Keratinocyte (primary cell): ENCODE results near the gene GPHB5. TPM values are rescaled to one million over a fixed set of nuclear protein-coding genes. Genes with fewer than 3 reads are reported as not detected.

Source experiments
- DNase-seq: peaks from one replicate; pipeline ENCODE4 v3.0.0-alpha.2; 2011; ENCODE audit warnings: low read depth, missing footprints, low spot score
- FAIRE-seq: peaks from 2 replicates; lab custom pipeline; 2011; peaks lifted over from hg19 to GRCh38; lab: Jason Lieb, UNC
- H2AFZ ChIP-seq: 2 replicates; pipeline ENCODE4 v1.6.0; 2012; ENCODE audit warnings: low read length, control low read depth, inconsistent platforms; ENCODE audit not compliant: control insufficient read depth
- H3K27ac ChIP-seq: 2 replicates; pipeline ENCODE4 v1.5.1; 2011; ENCODE audit warnings: low read length; ENCODE audit not compliant: control insufficient read depth, insufficient read depth
- H3K27me3 ChIP-seq: 3 replicates; pipeline ENCODE4 v1.6.0; 2011; ENCODE audit warnings: low read length; ENCODE audit not compliant: control insufficient read depth, insufficient read depth; ENCODE audit errors: extremely low read depth
- H3K36me3 ChIP-seq, 2 experiments: 2 replicates in 1 of 2; 3 replicates in 1 of 2; pipeline ENCODE4 v1.5.1; 2011; ENCODE audit warnings: low read length in 2 of 2, mild to moderate bottlenecking in 1 of 2; ENCODE audit not compliant: control insufficient read depth in 2 of 2, insufficient read depth in 2 of 2; ENCODE audit errors: extremely low read depth in 1 of 2
- H3K4me1 ChIP-seq: 3 replicates; pipeline ENCODE4 v1.5.1; 2011; ENCODE audit warnings: low read length; ENCODE audit not compliant: control insufficient read depth, insufficient read depth; ENCODE audit errors: extremely low read depth
- H3K4me2 ChIP-seq: 3 replicates; pipeline ENCODE4 v1.6.0; 2011; ENCODE audit warnings: low read depth, low read length; ENCODE audit not compliant: control insufficient read depth, insufficient read depth; ENCODE audit errors: extremely low read depth
- H3K4me3 ChIP-seq, 3 experiments: fragments of 200-600 bp in 1 of 3; sonication (generic) in 1 of 3; 2 replicates in 2 of 3; 3 replicates in 1 of 3; pipeline ENCODE4 v1.5.1; 2011 to 2016; ENCODE audit warnings: low read length in 3 of 3, mild to moderate bottlenecking in 3 of 3, control low read depth in 2 of 3, inconsistent platforms in 1 of 3, low read depth in 1 of 3, mixed read lengths in 1 of 3, mixed run types in 1 of 3, moderate library complexity in 1 of 3; ENCODE audit not compliant: control insufficient read depth in 2 of 3, insufficient read depth in 2 of 3; ENCODE audit errors: extremely low read depth in 1 of 3
- H3K79me2 ChIP-seq: 2 replicates; pipeline ENCODE4 v1.6.0; 2012; ENCODE audit warnings: low read length; ENCODE audit not compliant: control insufficient read depth, insufficient read depth
- H3K9ac ChIP-seq: 3 replicates; pipeline ENCODE4 v1.6.0; 2011; ENCODE audit warnings: low read length; ENCODE audit not compliant: control insufficient read depth, insufficient read depth; ENCODE audit errors: extremely low read depth
- H3K9me1 ChIP-seq: 3 replicates; pipeline ENCODE4 v1.6.0; 2011; ENCODE audit warnings: low read length; ENCODE audit not compliant: control insufficient read depth, insufficient read depth; ENCODE audit errors: extremely low read depth
- H3K9me3 ChIP-seq: 2 replicates; pipeline ENCODE4 v1.5.1; 2012; ENCODE audit warnings: low read depth, low read length; ENCODE audit not compliant: control insufficient read depth
- H4K20me1 ChIP-seq: 3 replicates; pipeline ENCODE4 v1.6.0; 2011; ENCODE audit warnings: low read length; ENCODE audit not compliant: control insufficient read depth, insufficient read depth; ENCODE audit errors: extremely low read depth
- EZH2 ChIP-seq: IDR thresholded peaks from one replicate; pipeline ENCODE4 v1.6.1; 2012; ENCODE audit warnings: inconsistent platforms, mild to moderate bottlenecking, low read length, moderate library complexity
- dilution Hi-C: fragments of 300-500 bp; cut with MboI; formaldehyde crosslinking; loops from one replicate; pipeline ENCODE4 v1.7.0; 2020; ENCODE audit warnings: low sequenced_read_pairs; ENCODE audit not compliant: extremely low pct_ligation_motif_present
- polyA plus RNA-seq, 5 experiments: library from polyadenylated mRNA; depleted of rRNA in 3 of 5; stranded (reverse) in 3 of 5; stranded (forward) in 1 of 5; unstranded in 1 of 5; fragments of >200 nt; gene quantifications; 1 replicate in 1 of 5; 2 replicates in 3 of 5; 3 replicates in 1 of 5; pipeline versions ENCODE4 v1.2.1 to v1.2.3, GENCODE V29; 2011 to 2012; ENCODE audit warnings: missing spikeins in 2 of 5, low read depth in 1 of 5, low replicate concordance in 1 of 5
- TF ChIP-seq, protein P1 (sequence below), 3 experiments: IDR thresholded peaks in 1 of 3; conservative IDR thresholded peaks in 1 of 3; optimal IDR thresholded peaks in 1 of 3; 2 replicates in 2 of 3; 3 replicates in 1 of 3; pipeline versions ENCODE3 to v1.5.1; 2011; ENCODE audit warnings: low read length in 3 of 3, mild to moderate bottlenecking in 3 of 3, moderate library complexity in 2 of 3, control low read depth in 1 of 3, inconsistent platforms in 1 of 3; ENCODE audit not compliant: insufficient read depth in 2 of 3; ENCODE audit errors: extremely low read depth in 1 of 3

Gene GPHB5
- polyA plus RNA-seq, 1 donor (not counting 4 experiments of a cell fraction or from before 2014, with no cell fraction given), result not detected

DNA sequence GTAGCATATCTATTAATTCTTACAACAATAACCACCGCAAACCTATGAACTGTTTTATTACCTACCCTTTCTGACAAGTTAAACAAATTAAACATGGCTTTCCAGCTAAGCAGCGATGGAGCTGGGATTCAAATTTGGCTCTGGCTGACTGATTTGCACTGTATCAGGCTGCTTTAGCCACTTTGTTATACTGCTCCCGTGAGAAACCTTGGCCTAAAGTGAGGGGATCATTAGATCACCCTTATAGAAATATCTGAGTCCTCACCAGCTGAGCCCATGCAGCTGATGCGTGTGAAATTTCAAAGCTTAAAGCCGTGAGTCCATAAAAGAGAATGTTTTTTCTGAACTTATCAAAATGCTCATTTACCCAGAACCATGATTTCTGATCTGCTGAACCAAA, 8.1 kb upstream of the GPHB5 start:
- dilution Hi-C loops, result no loop called here
- Histone ChIP-seq H3K4me2 (no peak overlapping the region), H3K27ac (no peak overlapping the region), H3K9me1 (no peaks in the 10 kb centered on the region), H3K27me3 (peaks cover 3% of the 10 kb centered on the region), H3K9ac (no peak overlapping the region), H4K20me1 (no peaks in the 10 kb centered on the region), H3K79me2 (no peaks in the 10 kb centered on the region), H3K9me3 (no peaks in the 10 kb centered on the region), H2AFZ (no peak overlapping the region), H3K4me1 (no peaks in the 10 kb centered on the region), H3K36me3 (no peaks in the 10 kb centered on the region), H3K4me3 (no peak overlapping the region)
- no peak for FAIRE-seq
- DNase-seq, result no peak
- no peak for TF ChIP-seq EZH2
- TF ChIP-seq, protein P1, sequence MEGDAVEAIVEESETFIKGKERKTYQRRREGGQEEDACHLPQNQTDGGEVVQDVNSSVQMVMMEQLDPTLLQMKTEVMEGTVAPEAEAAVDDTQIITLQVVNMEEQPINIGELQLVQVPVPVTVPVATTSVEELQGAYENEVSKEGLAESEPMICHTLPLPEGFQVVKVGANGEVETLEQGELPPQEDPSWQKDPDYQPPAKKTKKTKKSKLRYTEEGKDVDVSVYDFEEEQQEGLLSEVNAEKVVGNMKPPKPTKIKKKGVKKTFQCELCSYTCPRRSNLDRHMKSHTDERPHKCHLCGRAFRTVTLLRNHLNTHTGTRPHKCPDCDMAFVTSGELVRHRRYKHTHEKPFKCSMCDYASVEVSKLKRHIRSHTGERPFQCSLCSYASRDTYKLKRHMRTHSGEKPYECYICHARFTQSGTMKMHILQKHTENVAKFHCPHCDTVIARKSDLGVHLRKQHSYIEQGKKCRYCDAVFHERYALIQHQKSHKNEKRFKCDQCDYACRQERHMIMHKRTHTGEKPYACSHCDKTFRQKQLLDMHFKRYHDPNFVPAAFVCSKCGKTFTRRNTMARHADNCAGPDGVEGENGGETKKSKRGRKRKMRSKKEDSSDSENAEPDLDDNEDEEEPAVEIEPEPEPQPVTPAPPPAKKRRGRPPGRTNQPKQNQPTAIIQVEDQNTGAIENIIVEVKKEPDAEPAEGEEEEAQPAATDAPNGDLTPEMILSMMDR (optimal IDR thresholded peaks at IDR 0.05 in 1 of 3, IDR thresholded peaks at IDR 0.05 in 1 of 3, conservative IDR thresholded peaks at IDR 0.05 in 1 of 3; ENCODE audit: extremely low read depth in 1 of 3, insufficient read depth in 2 of 3, low read length in 3 of 3), result no peak

DNA sequence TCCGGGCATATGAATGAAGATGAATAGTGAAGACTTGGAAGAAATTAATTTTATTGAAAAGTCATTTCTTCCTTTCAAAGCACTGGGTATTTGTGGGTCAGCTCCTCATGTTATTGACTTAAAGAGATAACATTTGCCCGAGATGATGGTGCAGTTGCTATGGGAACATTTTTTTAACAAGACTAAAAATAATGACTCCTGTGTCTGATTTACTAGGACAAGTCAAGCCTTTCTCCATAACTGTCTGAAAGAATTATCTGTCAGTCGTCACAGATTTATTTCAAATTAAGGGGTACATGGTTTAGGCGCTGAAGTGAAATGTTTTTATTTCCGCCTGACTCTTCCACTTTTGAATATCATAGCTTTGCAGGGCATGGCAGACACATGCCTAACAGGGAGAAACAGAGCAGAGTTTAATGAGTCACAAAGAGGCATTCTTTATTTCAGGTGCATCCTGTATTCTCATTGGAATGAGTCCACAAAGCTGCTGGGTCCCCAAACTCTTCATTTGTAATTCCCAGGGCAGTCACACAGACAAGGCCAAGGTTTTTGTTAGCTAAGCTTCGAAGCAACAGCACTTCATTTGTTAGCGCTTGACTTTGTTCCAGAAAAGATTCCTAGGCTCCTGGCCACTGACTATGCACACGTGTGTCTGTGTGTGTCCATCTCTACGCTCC, 4.3 kb upstream of the GPHB5 start:
- no peak overlapping the region for H2AFZ ChIP-seq
- no peak for TF ChIP-seq EZH2
- TF ChIP-seq, protein P1 (optimal IDR thresholded peaks at IDR 0.05 in 1 of 3, IDR thresholded peaks at IDR 0.05 in 1 of 3, conservative IDR thresholded peaks at IDR 0.05 in 1 of 3; ENCODE audit: extremely low read depth in 1 of 3, insufficient read depth in 2 of 3, low read length in 3 of 3), result no peak
- DNase-seq, result no peak

More for the DNA sequence above, 4.3 kb upstream of the GPHB5 start:
- dilution Hi-C loops, result no loop called here
- Histone ChIP-seq H3K36me3 (no peaks in the 10 kb centered on the region), H3K9me3 (no peaks in the 10 kb centered on the region), H3K27ac (no peak overlapping the region), H4K20me1 (no peaks in the 10 kb centered on the region), H3K4me2 (no peak overlapping the region), H3K9ac (no peak overlapping the region), H3K9me1 (no peaks in the 10 kb centered on the region), H3K4me1 (no peaks in the 10 kb centered on the region), H3K27me3 (no peaks in the 10 kb centered on the region), H3K4me3 (no peak overlapping the region), H3K79me2 (no peaks in the 10 kb centered on the region)
- no peak for FAIRE-seq
